ENCODE measurements around the gene CSNK2A2. TPM values are rescaled to one million over a fixed set of nuclear protein-coding genes. Genes with fewer than 3 reads are reported as not detected.

The CSNK2A2 gene
- total RNA-seq, 2 experiments from 2014 or later: 49.0 to 51.0 TPM

DNA sequence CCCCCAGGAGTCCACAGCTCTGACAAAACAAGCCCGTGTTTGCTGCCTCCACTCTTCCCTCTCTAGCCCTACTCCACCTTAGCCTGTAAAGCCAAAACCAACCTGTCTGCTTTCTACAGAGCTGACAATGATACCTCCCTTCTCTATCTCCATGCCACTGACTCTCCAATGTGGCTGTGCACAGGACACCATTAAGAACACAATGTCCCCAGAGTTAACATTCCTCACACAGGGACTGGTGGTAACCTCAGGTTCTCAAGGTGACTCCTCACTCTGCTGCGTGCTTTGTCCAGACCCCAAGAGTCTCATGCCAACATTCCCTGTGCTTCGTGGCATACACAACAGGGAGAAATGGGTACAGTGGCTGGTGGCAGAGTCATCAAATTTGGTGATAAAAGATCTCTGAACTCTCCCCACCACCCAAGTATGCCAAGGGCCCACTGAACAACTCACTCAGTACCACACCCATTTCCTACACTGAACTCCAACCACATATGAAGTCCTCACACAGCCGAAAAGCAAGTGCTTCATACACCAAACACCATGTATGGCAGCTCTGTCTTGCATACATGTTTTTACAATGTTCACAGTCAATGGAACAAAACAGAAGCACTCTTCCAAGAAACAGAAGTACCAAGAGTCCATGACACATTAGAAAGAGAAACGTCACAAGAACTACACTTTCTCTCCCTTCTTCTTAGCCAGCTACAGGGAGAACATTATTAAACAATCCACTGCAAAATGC is 21.1 kb downstream of the CSNK2A2 start:
- Mint-ChIP-seq H3K9me3 (no peaks in the 10 kb centered on the region), H3K4me3 (peak overlapping the region; percentile 17), H3K4me1 (ENCODE audit: low read depth) (peaks cover 59% of the 10 kb centered on the region), H3K36me3 (ENCODE audit: low read depth) (peaks cover 84% of the 10 kb centered on the region), H3K27ac (peak overlapping the region; percentile 86), H3K27me3 (no peaks in the 10 kb centered on the region)
- Histone ChIP-seq H3K4me3 (ENCODE audit: low read length) (no peak overlapping the region), H3K4me1 (ENCODE audit: insufficient read depth, low read length) (peaks cover 22% of the 10 kb centered on the region), H3K27me3 (ENCODE audit: control insufficient read depth in 1 of 2, insufficient read depth in 2 of 2, low read length in 2 of 2) (no peaks in the 10 kb centered on the region), H3K36me3 (ENCODE audit: insufficient read depth, low read length) (peaks cover 34% of the 10 kb centered on the region), H3K9me3 (ENCODE audit: control insufficient read depth in 1 of 2, insufficient read depth in 1 of 2, low read length in 2 of 2) (no peaks in the 10 kb centered on the region), H3K27ac (ENCODE audit: low read depth in 1 of 2, low read length in 2 of 2) (peak overlapping the region in 1 of 2 donors; percentile 59)
- ChIA-PET CTCF (no interaction called here), POLR2A (interaction anchor here (1.3 to 1.6 kb wide), 3 partner anchors 9 to 73 kb away, joined by 4 to 11 read pairs (median 7); partner anchors contain the start of gene CFAP20)
- TF ChIP-seq, protein P1, sequence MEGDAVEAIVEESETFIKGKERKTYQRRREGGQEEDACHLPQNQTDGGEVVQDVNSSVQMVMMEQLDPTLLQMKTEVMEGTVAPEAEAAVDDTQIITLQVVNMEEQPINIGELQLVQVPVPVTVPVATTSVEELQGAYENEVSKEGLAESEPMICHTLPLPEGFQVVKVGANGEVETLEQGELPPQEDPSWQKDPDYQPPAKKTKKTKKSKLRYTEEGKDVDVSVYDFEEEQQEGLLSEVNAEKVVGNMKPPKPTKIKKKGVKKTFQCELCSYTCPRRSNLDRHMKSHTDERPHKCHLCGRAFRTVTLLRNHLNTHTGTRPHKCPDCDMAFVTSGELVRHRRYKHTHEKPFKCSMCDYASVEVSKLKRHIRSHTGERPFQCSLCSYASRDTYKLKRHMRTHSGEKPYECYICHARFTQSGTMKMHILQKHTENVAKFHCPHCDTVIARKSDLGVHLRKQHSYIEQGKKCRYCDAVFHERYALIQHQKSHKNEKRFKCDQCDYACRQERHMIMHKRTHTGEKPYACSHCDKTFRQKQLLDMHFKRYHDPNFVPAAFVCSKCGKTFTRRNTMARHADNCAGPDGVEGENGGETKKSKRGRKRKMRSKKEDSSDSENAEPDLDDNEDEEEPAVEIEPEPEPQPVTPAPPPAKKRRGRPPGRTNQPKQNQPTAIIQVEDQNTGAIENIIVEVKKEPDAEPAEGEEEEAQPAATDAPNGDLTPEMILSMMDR (IDR thresholded peaks at IDR 0.05): no peak
- ATAC-seq (ENCODE audit: poor library complexity): peak; percentile 96
- intact Hi-C loops (cut with DNase I, micrococcal nuclease): no loop called here
- peak in 3 of 14 experiments; percentile 16 to 42 (median 24) for DNase-seq

DNA sequence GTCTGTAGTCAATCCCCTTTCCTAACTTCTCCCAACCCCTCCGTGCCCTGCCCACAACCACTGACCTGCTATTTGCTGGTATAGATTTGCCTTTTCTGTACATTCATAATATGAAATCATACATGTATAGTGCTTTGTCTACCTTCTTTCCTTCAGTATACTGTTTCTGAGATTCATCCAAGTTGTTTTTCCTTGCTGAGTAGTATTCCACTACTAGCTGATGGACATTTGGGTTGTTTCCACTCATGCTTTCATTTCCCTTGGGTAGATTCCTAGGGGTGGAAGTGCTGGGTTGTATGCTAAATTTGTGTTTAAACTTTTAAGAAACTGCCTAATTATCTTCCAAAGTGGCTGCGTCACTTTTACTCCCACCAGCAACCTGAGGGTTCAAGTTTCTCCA is 27.7 kb downstream of the CSNK2A2 start:
- no peaks in the 10 kb centered on the region for H3K4me1 ChIP-seq (ENCODE audit: insufficient read depth, low read length)
- Mint-ChIP-seq H3K36me3 (ENCODE audit: low read depth) (peaks cover 87% of the 10 kb centered on the region), H3K4me3 (no peak overlapping the region), H3K4me1 (ENCODE audit: low read depth) (peaks cover 7% of the 10 kb centered on the region), H3K27me3 (no peaks in the 10 kb centered on the region), H3K27ac (no peak overlapping the region), H3K9me3 (no peaks in the 10 kb centered on the region)
- no peaks in the 10 kb centered on the region for H3K27me3 ChIP-seq (ENCODE audit: control insufficient read depth in 1 of 2, insufficient read depth in 2 of 2, low read length in 2 of 2)
- no peak overlapping the region for H3K27ac ChIP-seq (ENCODE audit: low read depth in 1 of 2, low read length in 2 of 2)
- no peaks in the 10 kb centered on the region for H3K9me3 ChIP-seq (ENCODE audit: control insufficient read depth in 1 of 2, insufficient read depth in 1 of 2, low read length in 2 of 2)
- ATAC-seq (ENCODE audit: poor library complexity) (no peak), DNase-seq (no peak)
- H3K36me3 ChIP-seq (ENCODE audit: insufficient read depth, low read length): peaks cover 69% of the 10 kb centered on the region
- TF ChIP-seq, protein P1 (IDR thresholded peaks at IDR 0.05): no peak
- ChIA-PET POLR2A (no interaction called here), CTCF (no interaction called here)
- intact Hi-C loops (cut with DNase I, micrococcal nuclease): no loop called here
- no peak overlapping the region for H3K4me3 ChIP-seq (ENCODE audit: low read length)

DNA sequence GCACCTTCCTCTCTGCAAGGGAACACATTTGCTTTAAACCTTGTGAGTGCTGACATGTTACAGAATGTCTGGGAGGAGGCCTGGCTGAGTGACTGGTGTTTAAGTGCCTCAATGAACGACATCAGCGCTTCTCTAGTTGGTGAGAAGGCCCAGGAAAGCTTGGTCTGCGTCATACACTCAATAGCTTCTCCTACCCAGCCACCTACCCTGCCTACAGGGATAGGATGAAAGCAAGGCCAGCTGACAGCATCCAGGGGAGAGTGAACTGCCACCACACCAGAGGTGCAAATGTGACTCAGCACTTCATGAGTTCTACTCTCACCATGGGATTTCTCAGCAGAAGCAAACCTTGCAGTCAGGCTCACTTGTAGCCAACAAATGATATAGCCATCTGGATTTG is 37.1 kb downstream of the CSNK2A2 start:
- no peaks in the 10 kb centered on the region for H3K27me3 ChIP-seq (ENCODE audit: control insufficient read depth in 1 of 2, insufficient read depth in 2 of 2, low read length in 2 of 2)
- DNase-seq (no peak), ATAC-seq (ENCODE audit: poor library complexity) (no peak)
- peak overlapping the region; percentile 59 for H3K27ac Mint-ChIP-seq
- ChIA-PET CTCF (no interaction called here), POLR2A (no interaction called here)
- H3K4me3 ChIP-seq (ENCODE audit: low read length): no peak overlapping the region
- H3K27me3 Mint-ChIP-seq: no peaks in the 10 kb centered on the region
- H3K36me3 ChIP-seq (ENCODE audit: insufficient read depth, low read length): peaks cover 51% of the 10 kb centered on the region
- intact Hi-C loops (cut with DNase I, micrococcal nuclease): no loop called here
- H3K4me1 Mint-ChIP-seq (ENCODE audit: low read depth): no peaks in the 10 kb centered on the region
- TF ChIP-seq, protein P1 (IDR thresholded peaks at IDR 0.05): no peak
- H3K9me3 ChIP-seq (ENCODE audit: control insufficient read depth in 1 of 2, insufficient read depth in 1 of 2, low read length in 2 of 2): no peaks in the 10 kb centered on the region
- H3K4me3 Mint-ChIP-seq: no peak overlapping the region
- no peaks in the 10 kb centered on the region for H3K4me1 ChIP-seq (ENCODE audit: insufficient read depth, low read length)
- no peaks in the 10 kb centered on the region for H3K9me3 Mint-ChIP-seq
- H3K36me3 Mint-ChIP-seq (ENCODE audit: low read depth): peaks cover 72% of the 10 kb centered on the region
- H3K27ac ChIP-seq (ENCODE audit: low read depth in 1 of 2, low read length in 2 of 2): no peak overlapping the region
